GM12873 (cell line): Measurements from ENCODE around the gene TSEN34.

ENCODE experiments used
- CTCF ChIP-seq: IDR thresholded peaks from 2 replicates; pipeline ENCODE4 v1.5.1; 2012; ENCODE audit warnings: low read depth, mild to moderate bottlenecking, moderate library complexity, low read length, control low read depth; ENCODE audit not compliant: insufficient read depth; ENCODE audit errors: missing control alignments

The TSEN34 gene

GRCh38 chr19:54204767-54205468, 13.8 kb downstream of the TSEN34 start:
- TF ChIP-seq CTCF, result no peak

GRCh38 chr19:54206030-54206830, 15.1 kb downstream of the TSEN34 start:
- TF ChIP-seq CTCF, result no peak

- TF ChIP-seq CTCF, result no peak
These were observed 15.7 kb downstream of the TSEN34 start for GRCh38 chr19:54206831-54207177.

GRCh38 chr19:54207676-54207982, 16.5 kb downstream of the TSEN34 start:
- no peak for TF ChIP-seq CTCF

- TF ChIP-seq CTCF, result no peak
These were observed 17.1 kb downstream of the TSEN34 start for GRCh38 chr19:54207983-54208783.

GRCh38 chr19:54208784-54209057, 17.6 kb downstream of the TSEN34 start:
- no peak for TF ChIP-seq CTCF

- TF ChIP-seq CTCF, result no peak
These were observed 18.1 kb downstream of the TSEN34 start for GRCh38 chr19:54209058-54209810.
